GM13977 (cell line): ENCODE measurements around the gene C16orf87.

Source experiments
- DNase-seq: peaks from one replicate; pipeline ENCODE4 v3.0.0; 2012; ENCODE audit warnings: low spot score
- CTCF ChIP-seq: IDR thresholded peaks from 2 replicates; pipeline ENCODE4 v1.5.1; 2012; ENCODE audit warnings: mild to moderate bottlenecking, control low read depth; ENCODE audit not compliant: insufficient read depth; ENCODE audit errors: extremely low read depth, missing control alignments
- in situ Hi-C: fragments of 300-500 bp; cut with MboI; formaldehyde crosslinking; loops from one replicate; pipeline ENCODE4 v1.12.0; 2022; ENCODE audit warnings: low sequenced_read_pairs, low pct_unique_long_range_greater_than_20kb, mixed read lengths, inconsistent platforms; ENCODE audit not compliant: unreplicated experiment

The C16orf87 gene

GRCh38 chr16:46759309-46759708 is 71.7 kb downstream of the C16orf87 start:
- no peak for TF ChIP-seq CTCF
- DNase-seq: no peak
- in situ Hi-C loops: no loop called here

GRCh38 chr16:46757339-46758050 is 73.5 kb downstream of the C16orf87 start:
- DNase-seq: no peak
- in situ Hi-C loops: no loop called here
- no peak for TF ChIP-seq CTCF

- no peak for TF ChIP-seq CTCF
- DNase-seq: no peak
- in situ Hi-C loops: no loop called here
Observed at GRCh38 chr16:46756772-46757171, 74.2 kb downstream of the C16orf87 start.

GRCh38 chr16:46753015-46753414 is 78.0 kb downstream of the C16orf87 start:
- TF ChIP-seq CTCF: no peak
- in situ Hi-C loops: no loop called here
- peak; percentile 8 for DNase-seq

- no peak for TF ChIP-seq CTCF
- in situ Hi-C loops: no loop called here
- DNase-seq: no peak
Observed at GRCh38 chr16:46751381-46751780, 79.6 kb downstream of the C16orf87 start.

- in situ Hi-C loops: no loop called here
- TF ChIP-seq CTCF: no peak
- DNase-seq: peak; percentile 51
Observed at GRCh38 chr16:46748775-46749705, 81.9 kb downstream of the C16orf87 start.
